ENCODE results near the gene ANKRD34A.

The ANKRD34A gene

GRCh38 chr1:145974721-145975120, 10.3 kb upstream of the ANKRD34A start:
- no peak for DNase-seq (ENCODE audit: low read depth in 1 of 2, low spot score in 1 of 2)

DNA sequence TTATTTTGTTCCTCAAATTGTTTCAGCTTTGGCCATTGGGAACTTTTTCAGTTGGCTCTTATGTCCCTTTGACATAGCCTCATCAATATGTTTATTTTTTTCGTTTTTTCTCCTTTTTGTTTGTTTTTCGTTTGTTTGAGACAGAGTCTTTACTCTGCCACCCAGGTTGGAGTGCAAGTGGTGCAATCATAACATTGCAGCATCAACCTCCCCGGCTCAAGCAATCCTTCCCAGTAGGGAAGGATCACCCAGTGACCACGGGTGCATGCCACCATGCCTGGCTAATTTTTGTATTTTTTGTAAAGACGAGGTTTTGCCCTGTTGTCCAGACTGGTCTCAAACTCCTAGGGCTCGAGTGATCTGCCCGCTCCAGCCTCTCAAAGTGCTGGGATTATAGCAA, 8.2 kb upstream of the ANKRD34A start:
- no peak for DNase-seq (ENCODE audit: low read depth in 1 of 2, low spot score in 1 of 2)

- DNase-seq (ENCODE audit: low read depth in 1 of 2, low spot score in 1 of 2) = no peak
These were observed 2.9 kb upstream of the ANKRD34A start for GRCh38 chr1:145967288-145967687.

DNA sequence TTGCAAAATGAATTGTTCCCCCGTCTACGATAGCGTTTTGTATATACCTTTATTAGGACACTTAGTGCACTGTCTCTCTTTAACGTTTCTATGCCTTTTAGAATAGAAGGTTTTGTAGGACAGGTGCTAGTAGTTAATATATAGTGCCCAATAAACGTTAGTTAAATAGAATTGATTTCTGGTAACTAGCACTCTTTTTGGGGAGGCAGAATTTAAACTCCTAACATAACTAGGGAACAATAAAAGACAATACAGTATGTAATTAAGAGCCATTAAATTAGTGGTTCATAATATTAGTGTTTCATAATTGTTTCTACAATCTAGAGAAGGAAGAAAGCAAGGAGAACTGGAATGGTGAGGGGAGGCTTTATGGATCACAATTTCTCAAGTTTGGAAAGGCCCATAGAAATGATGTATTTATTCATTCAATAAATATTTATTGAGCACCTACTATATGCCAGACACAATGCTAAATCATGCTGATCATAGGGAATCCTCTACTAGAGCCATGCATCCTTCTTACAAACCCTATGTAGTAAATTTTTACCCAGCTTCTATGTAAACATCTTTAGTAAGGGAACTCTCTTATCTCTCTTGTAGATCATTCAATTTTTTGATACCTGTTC, 857 bp upstream of the ANKRD34A start:
- DNase-seq (ENCODE audit: low read depth in 1 of 2, low spot score in 1 of 2) = no peak

DNA sequence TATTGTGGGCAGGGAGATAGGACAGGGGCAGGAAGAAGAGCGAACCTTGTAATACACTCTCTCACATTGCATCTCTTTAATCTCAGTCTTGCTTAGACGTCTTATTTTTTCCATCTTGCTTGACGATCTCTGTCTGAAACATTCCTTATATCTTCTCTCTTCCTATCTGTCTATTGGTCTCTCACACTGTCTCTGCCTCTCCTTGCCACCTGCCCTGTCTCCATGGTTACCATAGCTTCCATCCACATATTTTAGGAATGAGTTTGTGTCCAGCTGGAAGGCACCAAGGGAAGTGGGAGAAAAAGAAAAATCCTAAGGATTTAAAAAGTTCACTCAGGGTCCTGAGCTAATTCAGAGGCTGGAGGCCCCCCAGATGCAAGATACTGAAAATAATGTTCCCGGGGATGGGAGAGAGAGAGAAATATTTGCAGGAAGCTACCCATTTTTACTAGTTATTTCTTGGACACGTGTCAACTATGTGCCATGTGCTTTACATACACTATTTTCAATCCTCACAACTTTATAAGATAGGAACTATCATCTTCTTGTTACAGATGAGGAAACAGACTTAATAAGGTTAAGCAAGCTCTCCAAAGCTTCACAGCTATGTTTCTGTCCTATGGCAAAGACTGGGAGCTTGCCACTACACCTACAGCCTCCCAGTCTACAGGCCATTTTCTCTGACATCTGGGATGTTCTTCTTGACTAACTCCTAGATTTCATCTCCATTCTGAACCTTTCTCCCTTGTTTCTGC, 933 bp downstream of the ANKRD34A start:
- no peak for DNase-seq (ENCODE audit: low read depth in 1 of 2, low spot score in 1 of 2)

DNA sequence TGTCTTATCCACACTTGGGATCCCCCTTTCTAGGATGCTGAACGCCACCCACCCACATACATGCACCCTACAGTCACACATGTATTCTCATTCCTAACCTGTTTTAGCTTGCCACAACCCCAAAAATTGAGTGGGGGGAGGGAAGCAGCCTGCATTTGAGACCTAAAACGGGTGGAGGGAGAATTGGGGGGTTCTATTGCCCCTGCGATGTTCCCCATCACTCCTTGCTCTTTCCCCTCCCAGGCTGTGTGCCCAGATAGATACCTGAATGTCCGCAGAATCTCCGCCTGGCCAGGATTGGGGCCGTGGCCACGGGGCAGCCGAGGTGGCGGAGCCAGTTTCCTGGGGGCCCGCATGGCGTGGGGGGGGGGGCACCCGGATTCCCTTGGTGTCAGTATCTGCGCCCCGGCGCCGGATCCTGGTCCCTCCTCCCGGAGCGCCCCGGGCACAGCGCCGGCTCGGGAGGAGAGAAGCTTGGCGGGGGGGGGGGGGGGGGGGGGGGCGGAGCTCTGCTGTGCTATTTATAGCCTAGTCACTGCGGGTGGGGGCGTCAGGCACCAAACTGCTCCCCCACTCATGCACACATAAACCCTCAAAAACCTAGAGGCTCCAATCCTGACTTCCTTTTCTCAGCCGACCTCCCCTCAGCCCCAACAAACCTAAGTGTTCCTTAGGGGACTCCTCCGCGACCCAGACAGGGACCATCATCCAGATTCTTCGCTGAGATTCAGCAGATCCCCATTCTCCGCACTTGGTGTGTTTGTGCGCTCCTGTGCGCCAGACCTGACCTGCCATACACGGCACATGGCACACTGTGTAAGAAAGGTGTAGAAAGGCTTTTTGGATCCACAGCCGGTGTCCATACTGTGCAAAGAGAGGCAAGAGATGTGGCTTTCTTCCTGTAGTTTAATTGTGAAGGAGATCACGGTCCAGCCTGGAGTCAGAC, 1.9 kb downstream of the ANKRD34A start:
- DNase-seq (ENCODE audit: low read depth in 1 of 2, low spot score in 1 of 2) = no peak

DNA sequence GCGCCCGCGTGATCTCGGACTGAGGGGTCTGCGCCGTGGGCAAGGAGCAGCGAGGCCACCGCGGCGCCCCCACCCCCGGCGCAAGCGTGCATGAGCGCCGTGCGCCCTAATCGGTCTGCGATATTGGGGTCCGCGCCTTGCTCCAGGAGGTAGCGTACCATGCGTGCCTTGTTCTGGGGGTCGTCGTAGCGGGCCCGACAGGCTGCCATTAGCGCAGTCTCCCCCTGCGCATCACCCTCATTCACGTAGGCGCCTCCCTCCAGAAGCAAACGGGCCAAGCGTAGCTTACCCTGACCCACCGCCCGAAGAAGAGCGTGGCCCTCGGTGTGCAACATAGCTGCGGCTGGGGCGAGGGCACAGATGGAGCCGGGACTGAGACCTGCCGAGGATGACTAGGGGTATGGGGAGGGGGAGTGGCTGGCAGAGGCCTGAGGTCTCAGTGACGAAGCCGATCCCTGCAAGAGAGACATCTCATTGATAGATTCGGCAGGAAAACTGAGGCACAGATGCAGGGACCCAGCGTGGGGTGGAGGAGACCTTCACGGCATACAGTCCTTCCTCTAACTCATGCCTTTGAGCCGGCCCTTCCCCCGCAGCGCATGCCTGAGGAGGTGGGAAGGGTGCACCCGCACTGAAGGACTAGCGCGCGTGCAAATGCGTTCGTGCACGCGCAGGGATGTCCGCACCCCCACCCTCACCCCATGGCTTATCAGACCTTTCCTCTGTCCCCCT, 2.8 kb downstream of the ANKRD34A start:
- no peak for DNase-seq (ENCODE audit: low read depth in 1 of 2, low spot score in 1 of 2)

DNA sequence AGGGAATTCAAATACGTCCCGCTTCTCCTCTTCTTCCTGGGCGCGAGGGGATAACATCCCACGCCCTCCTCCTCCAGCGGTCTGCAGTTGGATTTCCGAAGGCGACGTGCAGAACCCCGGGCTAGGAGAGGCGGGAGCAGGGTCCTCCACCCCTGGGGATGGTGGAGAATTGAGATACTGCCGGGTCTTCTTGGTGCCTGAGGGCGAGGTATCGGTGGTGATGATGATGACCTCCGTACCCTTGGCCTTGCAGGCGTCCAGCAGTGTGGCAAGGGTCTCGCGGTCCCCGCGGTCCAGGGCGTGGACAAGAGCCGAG, 3.3 kb downstream of the ANKRD34A start:
- no peak for DNase-seq (ENCODE audit: low read depth in 1 of 2, low spot score in 1 of 2)

- peak in 1 of 2 donors; percentile 36 for DNase-seq (ENCODE audit: low read depth in 1 of 2, low spot score in 1 of 2)
These were observed 3.8 kb downstream of the ANKRD34A start for GRCh38 chr1:145960468-145961108.

- DNase-seq (ENCODE audit: low read depth in 1 of 2, low spot score in 1 of 2) = no peak
These were observed 4.4 kb downstream of the ANKRD34A start for GRCh38 chr1:145959957-145960467.

GRCh38 chr1:145959333-145959732, 5.0 kb downstream of the ANKRD34A start:
- DNase-seq (ENCODE audit: low read depth in 1 of 2, low spot score in 1 of 2) = no peak

DNA sequence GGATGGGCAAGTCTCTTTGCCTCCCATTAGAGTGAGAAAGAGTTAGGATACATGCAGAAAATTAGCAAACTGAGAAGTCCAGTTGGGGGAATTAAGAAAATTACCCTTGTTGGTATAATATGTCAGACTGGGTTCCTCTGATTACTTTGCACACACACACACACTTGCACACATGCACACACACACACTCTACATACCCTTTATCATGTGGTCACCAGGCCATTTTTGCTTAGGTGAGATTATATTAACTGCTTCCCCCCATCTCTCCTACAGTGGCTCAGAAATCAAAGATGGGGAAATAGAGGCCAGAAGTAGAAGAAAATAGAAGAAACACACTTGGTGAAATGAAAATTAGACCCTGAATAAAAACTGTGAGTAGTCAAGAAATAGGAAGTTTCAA, 5.6 kb downstream of the ANKRD34A start:
- DNase-seq (ENCODE audit: low read depth in 1 of 2, low spot score in 1 of 2) = no peak

DNA sequence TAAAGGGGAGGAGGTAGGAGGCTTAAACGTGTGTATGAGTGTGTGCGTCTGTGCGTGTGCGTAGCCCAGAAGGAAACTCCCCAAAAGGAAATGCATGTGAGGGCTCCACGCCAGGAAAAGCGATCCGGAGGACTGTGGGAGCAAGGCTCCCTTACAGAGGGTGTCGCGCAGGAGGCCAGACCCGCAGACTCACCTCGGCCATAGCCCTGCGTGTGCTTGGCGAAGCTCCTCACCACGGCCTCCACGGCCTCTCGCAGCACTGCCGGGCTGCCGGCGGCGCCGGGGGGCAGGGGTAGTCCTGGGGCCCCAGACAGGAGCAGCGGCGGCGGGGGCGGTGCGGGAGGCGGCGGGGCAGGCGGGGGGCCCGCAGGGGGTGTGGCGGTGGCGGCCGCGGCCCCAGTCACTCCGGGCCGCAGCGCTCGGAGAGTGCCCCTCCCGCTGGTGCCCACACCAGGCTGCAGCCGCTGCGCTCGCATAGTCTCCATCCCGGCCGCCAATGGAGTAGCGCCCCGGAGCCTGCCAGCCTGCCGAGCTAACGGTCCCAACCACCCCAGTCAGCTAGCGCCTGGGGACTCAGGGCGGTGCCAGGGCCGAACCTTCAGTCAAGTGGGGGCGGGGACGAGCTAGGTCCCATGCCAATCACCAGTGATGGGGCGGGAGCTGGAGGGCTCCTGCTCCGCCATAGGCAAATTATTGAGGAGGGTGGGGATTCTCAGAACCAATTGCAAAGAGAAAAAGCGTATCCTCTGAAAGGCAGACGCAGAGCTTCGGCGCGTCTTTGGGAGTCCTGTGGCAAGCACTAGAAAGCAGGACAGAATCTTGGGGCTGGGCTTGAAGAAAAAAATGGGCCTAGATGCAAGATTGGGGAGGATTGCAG, 6.7 kb downstream of the ANKRD34A start, which contains the start of gene LIX1L:
Gene LIX1L, minus strand, starts transcription at position 575 of the 877 bp plus-strand sequence. Its CDS starts 90 bp downstream, at position 485.
- DNase-seq (ENCODE audit: low read depth in 1 of 2, low spot score in 1 of 2) = peak; percentile 88 to 91

GRCh38 chr1:145956781-145957442, 7.5 kb downstream of the ANKRD34A start:
- no peak for DNase-seq (ENCODE audit: low read depth in 1 of 2, low spot score in 1 of 2)

GRCh38 chr1:145956361-145956760, 8.0 kb downstream of the ANKRD34A start:
- no peak for DNase-seq (ENCODE audit: low read depth in 1 of 2, low spot score in 1 of 2)

- no peak for DNase-seq (ENCODE audit: low read depth in 1 of 2, low spot score in 1 of 2)
These were observed 8.9 kb downstream of the ANKRD34A start for GRCh38 chr1:145955436-145955835.

- no peak for DNase-seq (ENCODE audit: low read depth in 1 of 2, low spot score in 1 of 2)
These were observed 10.5 kb downstream of the ANKRD34A start for GRCh38 chr1:145953861-145954260.

GRCh38 chr1:145952903-145953302, 11.5 kb downstream of the ANKRD34A start:
- DNase-seq (ENCODE audit: low read depth in 1 of 2, low spot score in 1 of 2) = no peak

DNA sequence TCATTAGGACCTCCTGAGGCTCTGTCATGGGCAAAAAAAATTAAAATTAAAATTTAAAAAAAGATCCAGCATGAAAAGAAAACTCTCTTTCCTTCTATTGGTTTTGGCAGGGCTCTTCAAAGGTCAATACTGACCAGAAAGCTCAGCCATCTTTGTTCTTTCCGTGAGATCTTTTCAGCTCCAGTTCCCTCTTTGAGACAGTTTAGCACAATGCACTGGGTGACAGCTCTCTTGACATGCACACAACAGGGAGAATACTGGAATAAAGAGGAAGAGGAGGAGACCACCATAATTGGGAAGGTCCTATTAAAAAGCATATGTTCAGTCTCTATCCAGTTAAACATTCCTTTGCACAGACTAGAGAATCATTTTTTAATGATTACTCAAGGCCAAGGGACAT, 12.8 kb downstream of the ANKRD34A start:
- DNase-seq (ENCODE audit: low read depth in 1 of 2, low spot score in 1 of 2) = no peak
